NOMO-1 treated with dmso at 0.1 percent for 144 hours (cell line): ENCODE data around the gene NAT9.

Experiments used
- DNase-seq: peaks from one replicate; lab custom pipeline; 2025; ENCODE audit not compliant: unreplicated experiment; lab: John Stamatoyannopoulos, UW

Gene NAT9

GRCh38 chr17:74806334-74806733 is 30.2 kb upstream of the NAT9 start:
- no peak for DNase-seq

- DNase-seq = no peak
These were observed 29.4 kb upstream of the NAT9 start for GRCh38 chr17:74805591-74805991.

- DNase-seq = no peak
These were observed 28.5 kb upstream of the NAT9 start for GRCh38 chr17:74804683-74805082.

GRCh38 chr17:74803971-74804370 is 27.8 kb upstream of the NAT9 start:
- DNase-seq = no peak

- DNase-seq = no peak
These were observed 27.3 kb upstream of the NAT9 start for GRCh38 chr17:74803388-74803930.

GRCh38 chr17:74801896-74802295 is 25.8 kb upstream of the NAT9 start:
- no peak for DNase-seq

GRCh38 chr17:74800531-74800930 is 24.4 kb upstream of the NAT9 start:
- DNase-seq = no peak

- DNase-seq = no peak
These were observed 23.0 kb upstream of the NAT9 start for GRCh38 chr17:74799097-74799496.

- no peak for DNase-seq
These were observed 22.1 kb upstream of the NAT9 start for GRCh38 chr17:74798239-74798707.

- DNase-seq = no peak
These were observed 21.7 kb upstream of the NAT9 start for GRCh38 chr17:74797824-74798223.

GRCh38 chr17:74796866-74797265 is 20.7 kb upstream of the NAT9 start:
- DNase-seq = no peak

- no peak for DNase-seq
These were observed 20.1 kb upstream of the NAT9 start for GRCh38 chr17:74796211-74796610.

GRCh38 chr17:74795327-74796020 is 19.3 kb upstream of the NAT9 start:
- no peak for DNase-seq

- no peak for DNase-seq
These were observed 16.5 kb upstream of the NAT9 start for GRCh38 chr17:74792586-74793105.

- peak; percentile 26 for DNase-seq
These were observed 14.3 kb upstream of the NAT9 start for GRCh38 chr17:74790161-74791058.

- peak; percentile 77 for DNase-seq
These were observed 10.4 kb upstream of the NAT9 start for GRCh38 chr17:74786431-74787055.

GRCh38 chr17:74785981-74786360 is 9.8 kb upstream of the NAT9 start:
- DNase-seq = no peak

- DNase-seq = no peak
These were observed 9.2 kb upstream of the NAT9 start for GRCh38 chr17:74785096-74785980.

GRCh38 chr17:74784125-74784810 is 8.1 kb upstream of the NAT9 start:
- no peak for DNase-seq

GRCh38 chr17:74782571-74782970 is 6.4 kb upstream of the NAT9 start:
- DNase-seq = no peak
